ENCODE data around the gene TLE4. TPM values are rescaled to one million over a fixed set of nuclear protein-coding genes. Genes with fewer than 3 reads are reported as not detected.

The TLE4 gene
- polyA plus RNA-seq, 1 of the 3 experiments (the other 2 are of a cell fraction) = 40.4 TPM

DNA sequence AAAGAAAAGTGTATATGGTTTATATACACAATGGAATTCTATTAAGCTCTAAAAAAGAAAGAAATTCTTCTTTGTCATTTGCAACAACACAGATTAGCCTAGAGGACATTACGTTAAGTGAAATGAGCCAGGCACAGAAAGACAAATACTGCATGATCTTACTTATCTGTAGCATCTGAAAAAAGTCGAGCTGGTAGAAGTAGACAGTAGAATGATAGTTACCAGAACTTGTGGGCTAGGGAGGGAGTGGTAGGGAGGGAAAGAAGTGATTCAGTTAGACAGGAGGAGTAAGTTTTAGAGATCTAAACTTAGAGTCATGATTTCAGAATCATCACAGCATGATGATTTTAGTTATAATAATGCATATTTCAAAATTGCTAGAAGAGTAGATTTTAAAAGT, 184.6 kb downstream of the TLE4 start (continued):
- TF ChIP-seq, protein P1, sequence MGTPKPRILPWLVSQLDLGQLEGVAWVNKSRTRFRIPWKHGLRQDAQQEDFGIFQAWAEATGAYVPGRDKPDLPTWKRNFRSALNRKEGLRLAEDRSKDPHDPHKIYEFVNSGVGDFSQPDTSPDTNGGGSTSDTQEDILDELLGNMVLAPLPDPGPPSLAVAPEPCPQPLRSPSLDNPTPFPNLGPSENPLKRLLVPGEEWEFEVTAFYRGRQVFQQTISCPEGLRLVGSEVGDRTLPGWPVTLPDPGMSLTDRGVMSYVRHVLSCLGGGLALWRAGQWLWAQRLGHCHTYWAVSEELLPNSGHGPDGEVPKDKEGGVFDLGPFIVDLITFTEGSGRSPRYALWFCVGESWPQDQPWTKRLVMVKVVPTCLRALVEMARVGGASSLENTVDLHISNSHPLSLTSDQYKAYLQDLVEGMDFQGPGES (IDR thresholded peaks at IDR 0.05; ENCODE audit: low read depth, low read length) = no peak
- TF ChIP-seq MXI1 (IDR thresholded peaks at IDR 0.05; ENCODE audit: low read depth, low read length) (no peak), ELF1 (IDR thresholded peaks at IDR 0.05) (no peak), TCF12 (IDR thresholded peaks at IDR 0.05) (peak; percentile 96), CHD2 (IDR thresholded peaks at IDR 0.05; ENCODE audit: low read length, partially characterized antibody) (no peak)
- TF ChIP-seq, protein P2, sequence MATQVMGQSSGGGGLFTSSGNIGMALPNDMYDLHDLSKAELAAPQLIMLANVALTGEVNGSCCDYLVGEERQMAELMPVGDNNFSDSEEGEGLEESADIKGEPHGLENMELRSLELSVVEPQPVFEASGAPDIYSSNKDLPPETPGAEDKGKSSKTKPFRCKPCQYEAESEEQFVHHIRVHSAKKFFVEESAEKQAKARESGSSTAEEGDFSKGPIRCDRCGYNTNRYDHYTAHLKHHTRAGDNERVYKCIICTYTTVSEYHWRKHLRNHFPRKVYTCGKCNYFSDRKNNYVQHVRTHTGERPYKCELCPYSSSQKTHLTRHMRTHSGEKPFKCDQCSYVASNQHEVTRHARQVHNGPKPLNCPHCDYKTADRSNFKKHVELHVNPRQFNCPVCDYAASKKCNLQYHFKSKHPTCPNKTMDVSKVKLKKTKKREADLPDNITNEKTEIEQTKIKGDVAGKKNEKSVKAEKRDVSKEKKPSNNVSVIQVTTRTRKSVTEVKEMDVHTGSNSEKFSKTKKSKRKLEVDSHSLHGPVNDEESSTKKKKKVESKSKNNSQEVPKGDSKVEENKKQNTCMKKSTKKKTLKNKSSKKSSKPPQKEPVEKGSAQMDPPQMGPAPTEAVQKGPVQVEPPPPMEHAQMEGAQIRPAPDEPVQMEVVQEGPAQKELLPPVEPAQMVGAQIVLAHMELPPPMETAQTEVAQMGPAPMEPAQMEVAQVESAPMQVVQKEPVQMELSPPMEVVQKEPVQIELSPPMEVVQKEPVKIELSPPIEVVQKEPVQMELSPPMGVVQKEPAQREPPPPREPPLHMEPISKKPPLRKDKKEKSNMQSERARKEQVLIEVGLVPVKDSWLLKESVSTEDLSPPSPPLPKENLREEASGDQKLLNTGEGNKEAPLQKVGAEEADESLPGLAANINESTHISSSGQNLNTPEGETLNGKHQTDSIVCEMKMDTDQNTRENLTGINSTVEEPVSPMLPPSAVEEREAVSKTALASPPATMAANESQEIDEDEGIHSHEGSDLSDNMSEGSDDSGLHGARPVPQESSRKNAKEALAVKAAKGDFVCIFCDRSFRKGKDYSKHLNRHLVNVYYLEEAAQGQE (IDR thresholded peaks at IDR 0.05; ENCODE audit: low read depth, low read length) = no peak
- TF ChIP-seq, protein P3, sequence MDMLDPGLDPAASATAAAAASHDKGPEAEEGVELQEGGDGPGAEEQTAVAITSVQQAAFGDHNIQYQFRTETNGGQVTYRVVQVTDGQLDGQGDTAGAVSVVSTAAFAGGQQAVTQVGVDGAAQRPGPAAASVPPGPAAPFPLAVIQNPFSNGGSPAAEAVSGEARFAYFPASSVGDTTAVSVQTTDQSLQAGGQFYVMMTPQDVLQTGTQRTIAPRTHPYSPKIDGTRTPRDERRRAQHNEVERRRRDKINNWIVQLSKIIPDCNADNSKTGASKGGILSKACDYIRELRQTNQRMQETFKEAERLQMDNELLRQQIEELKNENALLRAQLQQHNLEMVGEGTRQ (IDR thresholded peaks at IDR 0.05; ENCODE audit: borderline replicate concordance, low read depth, low read length) = no peak

DNA sequence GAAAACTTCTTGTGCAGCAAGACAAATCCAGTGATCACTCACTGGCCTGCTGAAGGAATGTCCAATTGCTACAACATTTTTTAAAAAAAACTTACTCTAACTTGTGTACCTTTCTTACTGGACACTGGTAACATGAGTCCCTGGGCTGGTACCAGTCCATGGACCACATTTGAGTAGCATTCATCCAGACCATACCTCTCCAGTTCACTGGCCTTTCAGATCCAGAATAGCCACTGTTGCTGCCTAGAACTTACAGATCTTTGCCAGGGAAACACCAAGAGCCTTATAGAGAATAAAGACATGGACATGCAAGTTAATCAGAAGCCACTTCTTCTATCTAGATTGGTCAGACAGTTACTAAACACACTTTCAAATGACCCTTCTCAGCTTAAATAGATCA, 185.3 kb downstream of the TLE4 start:
- H3K4me2 ChIP-seq = no peak overlapping the region
- no peak overlapping the region for H3K9ac ChIP-seq
- TF ChIP-seq, protein P2 (IDR thresholded peaks at IDR 0.05; ENCODE audit: low read depth, low read length) = no peak
- TF ChIP-seq SIN3A (IDR thresholded peaks at IDR 0.05; ENCODE audit: borderline replicate concordance, low read depth, low read length) = no peak
- no peak for TF ChIP-seq TCF12 (IDR thresholded peaks at IDR 0.05)
- no peak for TF ChIP-seq MEF2A (IDR thresholded peaks at IDR 0.05; ENCODE audit: borderline replicate concordance, low read depth)
- no peak for TF ChIP-seq MAX (IDR thresholded peaks at IDR 0.05; ENCODE audit: low read depth)
- TF ChIP-seq CTCF (IDR thresholded peaks at IDR 0.05) = no peak
- no peak for TF ChIP-seq NFIC (IDR thresholded peaks at IDR 0.05; ENCODE audit: borderline replicate concordance)
- no peak for DNase-seq
- H3K9me3 ChIP-seq = no peaks in the 10 kb centered on the region
- H3K4me3 ChIP-seq (ENCODE audit: low read depth in 2 of 2, low read length in 1 of 2) = no peak overlapping the region
- H4K20me1 ChIP-seq (ENCODE audit: insufficient read depth) = no peaks in the 10 kb centered on the region
- H3K36me3 ChIP-seq (replicated peaks in 1 of 2; ENCODE audit: control insufficient read depth in 1 of 2, insufficient read depth in 2 of 2, low read length in 1 of 2) = no peaks in the 10 kb centered on the region
- H3K27ac ChIP-seq (ENCODE audit: low read depth in 2 of 2, low read length in 1 of 2) = peak overlapping the region; percentile 23 to 50; a peak in 2 of 4 replicates
- CTCF ChIA-PET = interaction anchor here (0.7 to 1.5 kb wide), 4 partner anchors 9 to 90 kb away, joined by 3 read pairs; no protein-coding TSS in a partner anchor
- POLR2A ChIA-PET = no interaction called here
- H3K4me1 ChIP-seq (ENCODE audit: control insufficient read depth in 1 of 2, insufficient read depth in 2 of 2, low read depth in 1 of 2, low read length in 1 of 2) = no peaks in the 10 kb centered on the region
- H2AFZ ChIP-seq (ENCODE audit: low read depth) = no peak overlapping the region
- H3K27me3 ChIP-seq (ENCODE audit: insufficient read depth) = no peaks in the 10 kb centered on the region
- no peaks in the 10 kb centered on the region for H3K9me2 ChIP-seq
- H3K79me2 ChIP-seq (ENCODE audit: insufficient read depth) = no peaks in the 10 kb centered on the region
- H3F3A ChIP-seq (replicated peaks; ENCODE audit: insufficient read depth) = peaks cover 4% of the 10 kb centered on the region

Measured in SK-N-SH (cell line).